HG03060 (cell line): Measurements from ENCODE around the gene UNC5B.

ENCODE experiments used
- ATAC-seq: cut with Tn5 transposase; IDR thresholded peaks from one replicate; pipeline ENCODE4 v1.9.1; 2021; ENCODE audit warnings: low read depth, moderate number of reproducible peaks; ENCODE audit not compliant: unreplicated experiment

UNC5B gene

DNA sequence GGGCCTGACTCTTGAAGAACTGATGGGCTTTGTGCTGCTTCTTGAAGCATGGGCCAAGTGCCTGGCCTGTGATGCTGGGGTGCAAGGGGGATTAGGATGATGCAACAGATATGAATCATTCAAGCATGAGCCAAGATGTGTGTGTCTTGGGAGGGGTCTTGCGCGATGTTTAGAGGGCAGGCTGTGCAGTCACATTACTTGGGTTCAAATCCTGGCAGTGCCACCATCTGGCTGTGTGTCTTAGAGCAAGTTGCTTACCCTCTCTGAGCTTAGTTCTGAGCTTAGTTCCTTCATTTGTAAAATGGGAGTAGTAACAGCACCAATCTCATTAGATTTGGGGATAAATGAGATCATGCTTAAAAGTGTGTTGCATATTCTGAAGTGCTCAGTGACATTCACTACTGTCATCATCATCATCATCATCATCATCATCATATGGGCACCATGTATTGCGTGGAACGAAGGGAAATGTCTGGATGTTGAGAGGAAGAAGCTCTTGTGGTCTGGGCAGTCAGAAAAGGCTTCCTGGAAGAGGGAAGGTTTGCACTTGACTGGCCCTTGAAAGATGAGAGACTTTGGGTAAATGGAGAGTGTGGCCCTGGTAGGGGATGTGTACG lies 9.3 kb downstream of the UNC5B start:
- ATAC-seq = no peak

DNA sequence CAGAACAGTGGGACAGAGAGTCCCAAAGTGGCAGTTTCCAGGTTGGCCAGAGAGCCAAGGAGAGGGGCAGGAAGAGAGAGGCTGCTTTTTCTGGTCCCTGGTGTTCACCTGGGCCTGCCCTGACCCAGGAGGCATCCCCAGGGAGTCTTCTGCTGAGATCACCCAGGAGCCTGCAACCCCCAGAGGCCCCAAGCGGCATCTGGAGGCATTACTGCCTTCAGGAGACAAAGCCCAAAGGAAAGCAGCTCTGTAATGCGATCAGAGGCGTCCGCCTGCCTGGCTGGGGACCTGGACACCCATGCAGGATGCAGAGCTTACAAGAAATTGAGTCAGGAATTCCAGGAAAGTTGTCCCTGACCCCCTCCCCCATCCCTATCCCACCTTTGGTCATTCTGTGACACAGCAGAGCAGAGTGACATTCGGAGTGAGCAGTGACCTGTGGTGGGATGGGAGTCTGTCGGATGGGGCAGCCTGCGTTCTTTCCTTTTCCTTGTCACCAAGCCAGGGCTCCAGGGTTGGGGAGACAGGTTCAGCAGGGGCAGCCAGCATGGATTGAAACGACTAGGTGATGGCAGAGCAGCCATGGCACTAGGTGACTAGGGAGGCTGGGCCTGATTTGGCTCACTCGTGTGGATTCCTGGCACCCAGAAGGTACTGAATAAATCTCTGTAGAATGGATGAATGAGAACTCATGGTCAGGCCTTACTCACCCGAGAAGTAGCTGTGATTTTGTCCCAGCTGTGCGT lies 10.4 kb downstream of the UNC5B start:
- ATAC-seq = no peak

DNA sequence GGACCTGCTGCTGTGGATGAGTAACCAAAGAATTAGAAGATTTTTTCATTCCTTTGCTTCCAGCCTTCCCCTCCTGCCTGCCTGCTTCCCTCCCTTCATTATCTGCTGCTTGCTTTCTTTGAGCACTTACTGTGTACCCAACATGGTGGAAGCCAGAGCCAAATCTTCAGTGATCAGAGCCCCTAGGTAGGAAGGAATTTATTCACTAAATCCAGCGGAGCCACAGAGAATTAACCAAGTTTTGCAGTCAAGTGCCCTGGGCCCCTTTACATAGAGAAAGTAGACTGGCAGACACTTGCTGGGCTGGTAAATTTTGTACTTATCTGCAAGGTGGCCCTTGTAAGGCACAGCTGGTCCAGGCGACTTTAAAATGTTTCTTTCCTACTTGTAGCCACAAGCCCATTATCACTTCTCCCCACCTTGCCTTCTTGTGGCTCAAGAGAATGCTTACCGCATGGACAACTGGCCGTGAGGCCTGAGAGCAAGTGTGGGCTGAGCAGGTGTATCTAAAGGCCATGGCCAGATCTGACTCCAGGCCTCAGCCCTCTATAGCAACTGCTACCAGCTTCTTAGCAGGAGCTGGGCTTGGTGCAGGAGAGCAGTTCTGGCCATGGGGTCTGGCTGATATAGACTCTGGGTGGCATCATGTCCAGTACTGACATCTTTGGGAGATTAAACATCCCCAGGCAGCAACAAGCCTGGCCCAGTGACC lies 11.1 kb downstream of the UNC5B start:
- no peak for ATAC-seq

DNA sequence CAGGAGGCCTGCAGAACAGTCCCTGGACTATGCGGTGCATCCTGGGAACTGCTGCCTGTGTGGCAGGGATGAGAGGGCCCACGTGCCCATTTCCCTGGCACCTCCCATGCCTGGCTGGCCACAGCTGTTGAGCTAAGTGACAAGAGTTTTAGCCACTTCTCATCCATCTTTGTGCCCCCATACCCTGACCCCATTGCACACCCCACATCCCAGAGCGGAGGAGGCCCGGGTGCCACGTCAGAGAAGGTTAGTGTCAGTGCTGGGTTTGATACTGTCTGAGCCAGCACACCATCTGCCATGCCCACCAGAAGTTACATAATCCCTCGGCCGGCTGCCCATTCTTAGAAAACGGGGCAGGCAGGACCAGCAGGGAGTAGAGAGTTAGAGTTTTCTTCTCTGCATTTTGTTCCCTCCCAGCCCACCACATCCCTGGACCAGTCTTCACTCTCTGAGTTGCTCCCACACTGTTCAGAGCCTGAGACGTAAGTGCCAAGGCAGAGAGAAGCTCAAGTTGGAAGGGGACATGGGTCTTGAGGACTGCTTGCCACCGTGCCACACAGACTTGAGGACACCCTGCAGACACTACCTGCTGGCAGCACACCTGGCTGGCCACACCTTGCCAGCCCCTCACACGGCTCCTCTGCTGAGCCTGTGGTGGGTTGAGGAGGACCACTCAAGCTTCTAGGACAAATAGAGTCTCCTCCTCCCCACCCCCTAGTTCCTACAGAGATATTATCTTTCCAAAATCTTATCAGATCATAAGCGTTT lies 13.1 kb downstream of the UNC5B start:
- ATAC-seq = no peak

DNA sequence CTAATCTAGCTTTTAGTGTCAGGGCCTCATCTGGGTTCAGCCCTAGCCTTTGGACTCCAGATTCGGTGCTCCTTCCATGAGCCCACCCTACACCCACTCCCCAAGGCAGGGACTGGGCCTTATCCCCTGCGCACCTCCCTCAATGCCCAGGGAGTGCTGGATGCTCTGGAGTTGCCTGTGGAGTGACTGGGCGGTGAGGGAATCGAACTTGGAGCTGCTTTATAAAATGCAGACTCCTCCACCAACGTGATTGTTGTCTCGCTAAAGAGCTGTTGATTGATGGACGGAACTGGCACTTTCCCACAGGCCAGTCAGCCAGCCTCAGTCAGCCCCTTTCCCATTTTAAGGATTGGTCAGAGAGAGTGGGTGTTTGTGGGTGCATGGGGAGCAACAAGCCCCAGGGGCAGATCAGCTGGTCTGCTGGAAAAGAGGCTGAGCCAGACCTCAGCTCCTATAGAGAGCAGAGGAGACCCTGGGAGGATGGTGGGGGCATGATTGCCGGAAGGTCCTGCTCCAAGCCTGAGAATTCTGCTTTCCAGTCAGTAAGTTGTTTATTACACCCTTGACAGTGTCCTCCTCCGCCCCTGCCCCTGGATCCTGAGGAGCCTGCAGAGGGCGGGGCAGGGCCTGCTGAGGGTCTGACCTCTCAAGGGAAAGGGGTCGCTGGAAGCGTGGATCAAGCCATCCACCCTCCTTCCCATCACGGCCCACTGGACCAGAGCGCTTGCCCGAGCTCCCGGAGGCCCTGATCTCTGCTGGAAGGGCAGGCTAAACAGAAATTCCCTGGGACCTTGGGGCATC lies 16.7 kb downstream of the UNC5B start:
- no peak for ATAC-seq

DNA sequence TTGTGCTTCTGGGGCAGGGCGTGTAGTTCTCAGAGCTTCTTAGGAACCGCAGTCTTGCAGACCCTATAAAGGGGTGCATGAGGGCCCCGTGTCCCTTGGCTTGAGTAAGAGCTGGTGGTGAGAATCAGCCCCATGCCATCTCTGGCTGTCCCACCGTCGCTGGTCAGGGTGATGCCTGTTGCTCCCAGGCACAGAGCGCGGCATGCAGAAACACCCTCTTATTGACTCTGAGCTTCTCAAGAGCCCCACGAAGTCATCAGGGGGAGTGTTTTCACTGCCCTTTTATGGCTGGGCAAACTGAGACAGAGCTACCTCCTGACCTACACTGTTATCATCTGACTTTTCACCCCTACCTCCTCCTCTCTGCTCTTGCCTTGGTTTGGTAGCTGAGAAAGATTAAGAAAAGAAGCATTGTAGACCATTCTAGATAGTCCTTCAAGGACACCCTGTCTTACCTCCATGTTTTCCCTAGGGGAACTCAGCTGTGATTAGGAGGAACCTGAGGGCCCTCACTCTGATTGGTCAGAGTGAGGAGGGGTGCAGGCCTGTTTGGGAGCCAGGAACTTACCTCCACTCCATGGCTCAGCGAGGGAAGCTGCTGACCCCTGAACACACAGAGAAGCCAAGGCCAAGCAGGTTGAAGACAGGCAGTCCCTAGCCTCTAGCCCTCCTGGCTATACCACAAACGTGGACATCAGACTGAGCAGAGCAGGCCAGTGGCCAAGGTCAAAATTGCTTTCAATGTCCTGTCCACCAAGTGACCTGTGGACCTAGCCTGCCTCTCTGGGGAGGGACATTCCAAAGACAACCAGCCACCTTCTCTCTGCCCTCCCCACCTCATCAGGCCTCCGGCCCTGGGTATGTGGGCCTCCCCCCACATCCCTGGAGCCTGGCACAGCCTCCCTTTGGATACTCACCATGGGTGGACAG lies 17.6 kb downstream of the UNC5B start:
- no peak for ATAC-seq

DNA sequence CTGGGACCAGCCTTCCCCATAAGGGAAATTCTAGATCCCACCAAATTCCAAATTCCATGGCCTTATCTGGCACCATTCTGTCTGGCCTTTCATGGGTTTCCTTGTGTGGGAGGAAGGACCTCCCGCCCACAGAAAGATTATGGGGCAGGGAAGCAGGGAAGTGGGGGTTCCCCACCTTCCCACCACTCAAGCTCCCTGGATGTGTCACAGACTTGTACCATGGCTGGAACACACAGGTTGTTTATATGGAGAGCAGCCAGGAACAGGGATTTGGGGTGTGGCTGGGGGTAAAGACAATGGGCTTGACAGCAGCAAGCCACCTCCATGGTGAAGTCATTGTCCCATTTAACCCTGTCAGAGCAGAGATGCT lies 18.3 kb downstream of the UNC5B start:
- no peak for ATAC-seq

DNA sequence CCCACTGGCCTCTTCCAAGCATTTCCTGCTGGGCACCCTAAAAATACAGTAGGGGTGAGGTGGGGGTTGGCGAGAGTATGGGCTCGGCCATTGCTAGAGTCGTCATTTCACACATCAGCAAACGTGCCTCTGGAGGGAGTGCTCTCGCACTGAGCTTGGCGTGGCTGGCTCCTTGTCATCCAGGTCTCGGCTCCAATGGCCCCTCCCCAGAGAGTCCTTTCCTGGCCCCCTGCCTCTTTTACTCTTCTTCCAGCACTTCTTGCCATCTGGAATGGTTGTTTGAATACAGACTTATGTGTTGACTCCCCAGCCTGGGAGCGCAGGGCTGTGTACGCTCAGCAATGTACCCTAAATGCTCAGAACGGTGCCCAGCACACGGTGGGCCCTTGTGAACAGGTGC lies 18.8 kb downstream of the UNC5B start:
- ATAC-seq = no peak

DNA sequence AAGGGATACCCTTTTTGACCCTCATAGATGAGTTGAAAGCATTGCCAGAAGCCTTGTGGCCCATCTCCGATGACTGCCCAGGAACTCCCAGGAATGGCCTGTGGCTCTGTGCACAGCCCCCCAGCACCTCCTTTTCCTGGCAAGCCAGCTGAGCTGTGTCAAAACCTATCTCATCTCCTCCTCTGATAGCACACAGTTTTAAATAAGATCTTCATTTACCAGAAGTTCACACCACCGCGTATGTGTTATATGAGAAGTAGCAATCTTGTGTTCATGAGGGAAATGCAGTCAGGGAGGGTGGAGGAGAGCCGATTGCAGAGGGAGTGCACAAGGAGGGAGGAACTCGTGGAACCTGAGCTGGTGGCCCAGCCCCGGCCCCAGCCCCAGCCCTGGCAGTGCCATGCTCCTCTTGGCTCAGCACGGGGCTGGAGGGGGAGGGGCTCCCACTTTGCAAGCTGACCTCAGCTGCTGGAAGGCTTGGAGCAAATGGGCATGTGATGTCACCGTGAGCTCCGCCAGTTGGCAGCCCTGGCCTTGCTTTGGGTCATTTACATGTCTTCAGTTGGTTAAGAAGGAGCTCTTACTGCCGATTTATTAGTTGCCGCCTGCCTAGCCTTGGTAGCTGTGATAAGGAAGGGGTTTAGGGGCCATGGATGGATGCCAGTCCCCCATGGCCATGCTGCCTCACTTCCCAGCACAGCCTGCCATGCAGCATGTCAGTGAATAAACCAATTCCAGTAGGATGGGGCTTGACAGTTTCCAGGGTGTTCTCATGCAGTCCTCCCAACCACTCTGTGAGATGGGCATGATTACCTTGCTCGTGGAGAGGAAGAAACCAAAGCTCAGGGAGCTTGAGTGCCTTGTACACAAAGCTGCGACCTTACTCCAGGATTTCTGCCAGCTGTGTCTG lies 20.0 kb downstream of the UNC5B start:
- ATAC-seq = no peak

DNA sequence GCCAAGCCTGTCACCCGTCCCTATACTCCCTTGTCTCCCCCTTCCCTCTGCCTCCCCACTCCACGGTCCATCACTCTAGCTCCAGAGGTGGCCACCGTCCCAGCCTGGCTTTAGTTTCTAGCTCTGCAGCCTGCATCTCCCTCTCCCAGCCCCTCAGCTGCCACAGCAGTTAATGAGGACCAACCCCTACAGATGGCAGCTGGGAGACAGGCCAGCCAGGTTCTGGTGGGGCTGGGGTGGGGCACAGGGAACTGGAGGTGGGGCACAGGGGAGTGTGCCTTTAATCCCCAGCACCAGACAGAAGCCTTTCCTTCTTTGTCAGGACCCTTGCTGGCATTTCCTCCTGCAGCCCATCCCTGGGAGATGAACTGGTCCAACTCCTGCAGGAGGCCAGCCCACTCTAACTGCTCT lies 21.1 kb downstream of the UNC5B start:
- no peak for ATAC-seq

DNA sequence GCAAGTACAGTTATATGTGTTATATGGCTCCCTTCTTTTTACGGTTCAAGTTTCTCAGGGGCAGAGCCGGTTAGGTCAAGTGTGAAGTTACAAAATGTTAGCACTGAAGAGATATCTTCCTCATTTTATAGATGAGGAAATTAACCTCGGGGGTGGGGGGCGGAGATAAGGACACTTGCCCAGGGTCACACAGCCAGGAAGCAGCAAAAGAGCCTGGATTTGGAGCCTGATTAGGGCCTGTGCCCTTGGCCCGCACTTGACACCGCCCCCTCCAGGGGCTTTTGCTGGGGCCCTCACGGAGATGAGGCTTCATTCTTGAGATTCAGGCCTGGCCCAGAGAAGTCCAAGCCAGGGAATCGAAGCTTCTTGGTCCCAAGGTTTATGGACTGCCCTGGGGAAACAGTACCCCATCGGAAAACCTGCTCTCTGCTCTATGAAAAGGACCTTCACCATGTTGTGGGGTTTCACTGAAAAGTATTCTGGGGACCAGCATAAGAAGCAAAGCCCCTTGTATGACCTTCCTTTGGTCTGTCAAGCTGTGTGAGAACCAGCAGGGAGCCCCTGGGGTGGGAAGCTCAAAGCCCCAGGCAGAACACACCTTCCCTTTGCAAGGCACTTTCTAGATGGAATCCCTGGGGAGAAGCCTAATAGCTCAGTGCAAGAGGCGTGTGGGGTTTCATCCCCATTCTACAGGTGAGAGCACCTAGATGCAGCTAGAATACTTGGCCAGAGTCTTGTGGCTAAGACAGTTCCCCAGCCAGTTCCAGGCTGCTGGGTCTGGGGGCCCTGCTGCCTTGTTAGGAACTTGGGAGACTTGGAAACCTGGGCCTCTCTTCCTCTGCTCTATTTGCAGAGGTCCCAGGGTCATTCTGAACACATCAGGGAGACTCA lies 21.9 kb downstream of the UNC5B start:
- ATAC-seq = no peak

DNA sequence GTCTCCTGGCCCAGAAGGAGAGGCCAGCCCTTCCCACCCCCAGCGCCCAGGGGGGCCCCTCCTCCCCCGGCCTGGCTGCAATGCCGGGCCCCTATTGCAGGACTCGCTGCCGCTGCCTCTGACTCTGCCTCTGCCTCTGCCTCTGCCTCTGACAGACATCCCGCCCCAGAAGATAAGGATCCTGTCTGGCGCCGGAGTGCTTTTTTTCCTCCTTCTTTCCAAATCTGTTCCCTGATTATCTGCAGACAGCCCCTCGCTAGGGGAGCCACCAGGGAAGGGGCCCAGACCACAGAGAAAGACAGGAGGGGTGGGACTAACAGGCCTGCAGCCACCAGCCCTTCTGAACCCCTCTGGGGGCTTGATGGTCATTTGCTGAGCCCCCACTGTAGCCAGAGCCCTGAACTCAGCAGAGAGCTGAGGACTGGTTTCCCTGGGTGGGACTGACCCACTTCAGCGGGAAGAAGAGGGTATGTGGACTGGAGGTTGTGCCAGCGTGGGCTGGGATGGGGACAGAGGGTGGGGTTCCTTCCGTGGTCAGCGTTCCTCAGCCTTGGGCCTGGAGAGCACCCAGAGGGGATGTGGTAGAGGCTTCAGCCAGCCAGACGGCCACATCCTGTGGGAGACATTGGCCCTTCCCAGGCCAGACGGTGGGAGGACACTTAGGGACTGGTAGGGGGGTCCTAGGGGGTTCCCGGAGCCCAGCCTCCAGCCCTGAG lies 22.8 kb downstream of the UNC5B start:
- no peak for ATAC-seq

DNA sequence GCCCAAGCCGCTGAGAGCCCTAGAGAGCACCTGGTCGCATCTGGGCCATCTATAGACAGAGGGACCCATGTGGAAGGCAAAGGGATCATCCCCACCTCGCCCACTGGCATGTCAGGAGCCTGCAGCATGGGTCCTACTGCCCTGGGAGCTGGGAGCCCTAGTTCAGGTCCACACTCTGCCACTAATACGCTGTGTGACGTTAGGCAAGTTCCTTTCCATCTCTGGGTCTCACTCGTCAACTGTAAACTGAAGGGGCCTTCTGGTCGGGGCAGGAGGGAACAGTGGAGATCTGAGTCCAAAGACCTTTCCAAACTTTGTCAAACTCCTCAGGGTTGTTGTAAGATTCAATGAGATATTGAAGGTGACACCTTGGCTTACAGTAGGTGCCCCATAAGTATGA lies 23.4 kb downstream of the UNC5B start:
- ATAC-seq = no peak

DNA sequence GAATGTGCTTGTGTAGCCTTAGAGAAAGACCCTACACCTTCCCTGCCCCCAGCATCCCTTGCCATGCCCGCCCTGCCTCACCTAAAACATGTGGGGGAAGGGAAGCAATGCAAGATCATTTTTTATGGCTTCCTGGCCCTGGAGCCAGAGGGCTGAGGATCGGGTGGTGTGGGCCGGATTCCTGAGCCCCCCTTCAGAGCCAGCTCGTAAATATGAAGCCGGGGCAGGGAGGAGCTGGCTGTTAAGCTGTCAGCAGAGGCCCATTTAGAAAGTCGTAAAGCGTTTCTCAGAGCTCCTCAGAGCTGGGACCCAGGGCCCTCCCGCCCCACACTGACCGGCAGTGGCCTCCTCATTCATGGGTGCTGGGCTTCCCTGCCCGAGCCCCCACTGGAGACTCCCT lies 23.9 kb downstream of the UNC5B start:
- no peak for ATAC-seq

DNA sequence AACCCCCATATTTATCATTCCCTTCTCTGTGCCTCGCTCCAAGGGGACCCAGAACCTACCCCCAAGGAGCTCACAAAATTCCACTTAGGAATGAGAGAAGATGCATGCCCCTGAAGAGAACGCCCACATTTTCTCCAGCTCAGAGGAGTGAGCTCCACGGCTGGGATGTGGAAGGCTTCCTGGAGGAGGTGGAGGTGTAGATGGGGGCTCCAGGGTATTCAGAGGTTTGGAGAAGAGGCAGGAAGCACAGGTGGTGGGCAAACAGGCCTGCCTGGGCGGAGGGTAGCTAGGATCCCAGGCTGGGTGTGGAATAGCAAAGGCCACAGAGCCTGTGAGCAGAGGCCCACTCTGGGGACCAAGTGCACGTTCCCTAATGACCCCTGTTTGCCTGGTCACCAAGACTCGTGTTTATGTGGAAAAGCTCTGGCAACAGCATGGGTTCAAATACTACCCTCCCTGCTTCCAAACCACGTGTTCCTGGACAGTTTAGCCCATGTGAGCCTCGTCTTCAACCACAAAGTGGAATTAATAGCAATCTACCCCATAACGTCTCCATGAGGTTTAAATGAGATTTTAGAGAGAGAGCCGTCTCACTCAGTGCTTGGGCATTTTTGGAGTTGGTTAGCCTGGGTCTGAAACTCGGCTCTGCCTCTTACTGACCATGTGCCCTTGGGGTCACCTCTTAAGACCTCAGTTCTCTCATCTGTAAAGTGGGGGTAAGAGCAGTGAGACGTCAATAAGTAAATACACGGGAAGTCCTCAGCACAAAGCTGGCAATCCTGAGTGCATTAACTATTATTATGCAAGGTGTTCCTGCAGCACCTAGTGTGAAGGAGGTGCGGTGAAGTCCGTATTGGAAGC lies 24.7 kb downstream of the UNC5B start:
- ATAC-seq = no peak
